Hematopoietic multipotent progenitor cell treated with erythropoietin and hydrocortisone succinate and interleukin-3 and kit ligand, for 8 days (in vitro differentiated cells): ENCODE results near the gene MCHR2.

Source experiments
- DNase-seq: peaks from one replicate; pipeline ENCODE4 v3.0.0-alpha.2; 2015

MCHR2 gene

DNA sequence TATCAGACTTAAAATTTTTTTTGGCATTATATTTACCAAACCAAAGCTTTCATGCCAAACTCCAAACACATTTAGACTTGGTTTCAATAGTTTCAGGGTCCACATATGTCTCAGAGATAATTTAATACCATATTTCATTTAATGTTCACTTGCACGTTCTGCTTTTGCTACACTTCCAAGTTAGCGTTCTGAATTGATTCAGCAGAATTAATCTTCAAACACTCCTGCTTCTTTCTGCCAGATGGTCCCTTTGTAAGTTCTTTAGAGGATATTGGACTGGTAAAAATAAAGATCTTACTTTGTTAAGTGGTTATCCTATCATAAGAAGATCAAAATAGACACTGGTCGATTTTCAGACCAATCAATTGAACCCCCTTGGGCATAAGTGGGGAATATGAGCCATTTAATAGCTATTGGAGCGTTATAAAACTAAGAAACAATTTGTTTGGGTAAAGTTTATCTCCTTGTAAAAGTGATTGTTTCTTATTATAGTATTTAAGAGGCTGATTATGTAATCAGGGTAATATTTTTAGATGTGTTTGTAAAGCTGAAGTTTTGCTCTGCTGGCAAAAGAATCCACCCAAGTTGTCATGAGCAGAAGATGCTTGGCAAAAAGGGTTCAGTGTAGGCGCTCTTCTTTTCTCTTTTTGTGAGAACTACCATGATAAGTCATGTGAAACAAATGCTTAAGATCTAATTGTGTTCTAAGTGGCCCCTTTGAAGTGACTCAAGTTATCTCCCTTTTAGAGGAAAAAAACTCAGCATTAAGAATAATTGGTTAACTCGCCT lies 92.2 kb downstream of the MCHR2 start:
- no peak for DNase-seq

DNA sequence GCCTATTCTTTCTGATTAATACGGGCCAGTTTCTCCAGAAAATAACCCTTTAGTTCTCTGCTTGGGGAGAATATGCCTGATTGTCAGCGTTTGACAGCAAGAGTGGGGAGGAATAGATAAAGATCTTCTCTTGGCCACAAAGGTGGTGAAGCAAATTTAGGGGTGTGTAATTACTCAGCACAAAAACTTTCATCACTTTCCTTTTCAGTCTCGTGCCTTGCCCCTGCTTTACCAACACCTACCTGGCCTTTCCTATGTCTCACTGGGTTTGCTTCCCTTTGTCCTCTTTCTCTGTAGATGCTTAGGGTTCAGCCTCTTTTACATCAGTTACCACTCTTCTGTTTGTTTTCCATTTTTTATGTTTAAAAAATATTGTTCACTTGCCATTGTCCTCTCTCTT lies 99.2 kb downstream of the MCHR2 start:
- no peak for DNase-seq

DNA sequence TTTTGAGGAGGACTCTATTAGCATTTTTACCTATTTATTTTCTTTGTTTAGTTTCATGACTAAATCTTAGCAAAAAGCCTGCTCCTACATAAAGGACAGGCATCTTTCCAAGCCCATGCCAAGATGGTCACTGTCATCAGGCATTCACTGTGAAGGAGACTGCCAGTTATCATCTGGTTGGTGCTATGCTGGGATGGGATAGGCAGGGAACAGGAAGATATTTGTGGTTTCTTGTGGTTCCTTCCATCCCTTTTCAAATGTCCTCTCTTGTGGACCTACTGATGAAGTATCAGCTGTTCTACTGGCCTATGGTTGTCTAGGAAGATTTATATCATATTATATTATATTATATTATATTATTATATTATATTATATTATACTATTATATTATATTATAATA lies 107.0 kb downstream of the MCHR2 start:
- no peak for DNase-seq

DNA sequence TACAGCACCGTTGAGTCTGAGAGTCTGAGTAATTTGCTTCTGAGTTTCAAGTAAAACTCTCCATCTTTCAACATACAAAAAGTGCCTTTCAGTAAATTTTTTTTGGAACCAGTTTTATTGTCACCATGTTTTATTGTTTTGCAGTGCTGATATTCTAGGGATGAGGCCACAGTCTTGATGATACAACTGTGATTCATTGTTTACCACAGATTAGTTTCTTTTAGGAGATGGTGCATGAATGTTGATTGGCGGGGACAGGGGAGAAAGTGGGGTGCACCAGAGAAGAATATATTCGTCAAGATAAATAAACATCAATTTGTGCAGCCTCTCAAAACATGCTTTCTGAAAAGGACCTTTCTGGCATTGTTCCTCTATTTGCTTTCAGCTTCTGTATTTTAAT lies 109.0 kb downstream of the MCHR2 start:
- DNase-seq: no peak

- no peak for DNase-seq
These were observed 111.8 kb downstream of the MCHR2 start for GRCh38 chr6:99882128-99882702.

DNA sequence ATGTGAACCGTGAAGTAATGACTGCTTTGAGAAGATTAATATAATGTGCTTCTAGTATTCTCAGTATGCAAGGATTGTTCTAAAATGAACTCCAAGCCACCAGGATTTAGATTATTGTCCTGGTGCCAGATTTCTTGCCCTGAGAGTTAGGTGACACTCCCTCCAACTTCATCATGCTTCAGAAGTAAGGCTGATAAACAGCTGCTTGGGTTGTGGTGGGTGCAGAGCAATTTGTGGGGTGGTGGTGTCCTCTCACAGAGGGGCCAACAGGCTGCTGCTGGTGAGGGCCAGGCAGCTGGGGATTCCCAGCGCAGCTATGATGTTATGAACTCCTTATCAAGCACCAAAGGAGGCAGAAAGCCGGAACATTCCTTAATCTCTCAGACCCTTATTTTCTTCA lies 114.6 kb downstream of the MCHR2 start:
- DNase-seq: no peak

GRCh38 chr6:99875068-99875467 lies 119.0 kb downstream of the MCHR2 start:
- no peak for DNase-seq

DNA sequence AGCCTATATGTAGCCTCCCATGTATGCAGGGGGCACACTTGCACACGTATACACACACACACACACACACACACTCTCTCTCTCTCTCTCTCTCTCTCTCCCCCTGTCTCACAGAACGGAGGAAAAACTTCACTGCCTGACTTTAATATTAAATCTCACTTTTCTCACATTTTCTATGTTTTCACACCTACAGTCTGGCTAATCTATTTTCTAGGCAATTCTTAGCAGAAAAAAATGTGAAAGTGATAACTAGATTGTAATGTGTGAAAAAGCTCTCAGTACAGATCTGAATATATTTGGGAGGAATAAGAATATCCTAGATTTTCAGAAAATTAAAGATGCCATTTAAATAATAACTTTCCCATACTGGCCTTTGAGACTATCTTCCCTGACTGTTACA lies 120.9 kb downstream of the MCHR2 start:
- no peak for DNase-seq

GRCh38 chr6:99871641-99872040 lies 122.4 kb downstream of the MCHR2 start:
- DNase-seq: no peak
